Peyer's patch (tissue), 4 donors: ENCODE data around the gene TXNRD2.

Experiments
- CTCF ChIP-seq, 6 experiments: fragments of 450-650 bp in 4 of 6; fragments of 200-600 bp in 2 of 6; sonication (generic) in 1 of 6; IDR thresholded peaks; one replicate each; pipeline ENCODE4 v1.5.1; 2017 to 2019; ENCODE audit warnings: antibody characterized with exemption in 6 of 6, mild to moderate bottlenecking in 3 of 6, moderate library complexity in 1 of 6
- POLR2A ChIP-seq, 2 donors: fragments of 450-650 bp; IDR thresholded peaks; one replicate each; pipeline ENCODE4 v1.5.1; 2017; ENCODE audit warnings: antibody characterized with exemption in 2 of 2, mild to moderate bottlenecking in 2 of 2, moderate library complexity in 2 of 2

GRCh38 chr22:19885841-19886592 is 55.6 kb downstream of the TXNRD2 start:
- TF ChIP-seq CTCF (IDR thresholded peaks at IDR 0.05) = no peak
- no peak for TF ChIP-seq POLR2A (IDR thresholded peaks at IDR 0.05)
